Prostate gland (tissue), 2 donors: ENCODE measurements around the gene MINPP1. TPM values are rescaled to one million over a fixed set of nuclear protein-coding genes. Genes with fewer than 3 reads are reported as not detected.

Source experiments
- DNase-seq: peaks from one replicate; pipeline ENCODE4 v3.0.0-alpha.2; 2019; ENCODE audit warnings: low spot score
- H3K27ac ChIP-seq, 2 donors: fragments of 200-600 bp; sonication (generic); 2 replicates each; pipeline ENCODE4 v1.5.1; 2017 to 2019
- H3K27me3 ChIP-seq: fragments of 200-600 bp; sonication (generic); replicated peaks from 2 replicates; pipeline ENCODE4 v1.5.1; 2019; ENCODE audit not compliant: insufficient read depth
- H3K36me3 ChIP-seq, 2 donors: fragments of 200-600 bp; sonication (generic); 1 replicate in 1 of 2; 2 replicates in 1 of 2; pipeline versions ENCODE4 v1.5.1 to v1.8.1; 2017 to 2019
- H3K4me1 ChIP-seq: fragments of 200-600 bp; sonication (generic); replicated peaks from 2 replicates; pipeline ENCODE4 v1.5.1; 2019
- H3K4me3 ChIP-seq, 2 donors: fragments of 200-600 bp; sonication (generic); 2 replicates each; pipeline ENCODE4 v1.5.1; 2017 to 2019
- H3K9me3 ChIP-seq: fragments of 200-600 bp; sonication (generic); 2 replicates; pipeline ENCODE4 v1.5.1; 2017
- POLR2A ChIP-seq: fragments of 450-650 bp; IDR thresholded peaks from one replicate; pipeline ENCODE4 v1.6.1; 2016; ENCODE audit warnings: antibody characterized with exemption, mild to moderate bottlenecking
- POLR2AphosphoS5 ChIP-seq: sonication (generic); formaldehyde crosslinking; IDR thresholded peaks from one replicate; pipeline ENCODE4 v1.6.1; 2017; ENCODE audit warnings: antibody characterized with exemption
- WGBS: methylation state at CpG from one replicate; pipeline ENCODE4 v1.1.5; 2018; 5-methylcytosine and 5-hydroxymethylcytosine counted together
- intact Hi-C: fragments of 100-400 bp; cut with DNase I; formaldehyde crosslinking; loops from one replicate; pipeline ENCODE4 v1.14.2; 2022
- total RNA-seq, 2 donors: library from RNA; depleted of rRNA; stranded (reverse); fragments of >200 nt; gene quantifications; one replicate each; pipeline ENCODE4 v1.1.0, GENCODE V29; 2016
- TF ChIP-seq, protein P1 (sequence below), 4 experiments: fragments of 200-600 bp in 2 of 4; fragments of 450-650 bp in 2 of 4; sonication (generic) in 2 of 4; IDR thresholded peaks; 1 replicate in 3 of 4; 2 replicates in 1 of 4; pipeline ENCODE4 v1.5.1; 2016 to 2019; ENCODE audit warnings: antibody characterized with exemption in 4 of 4, mild to moderate bottlenecking in 2 of 4, moderate library complexity in 2 of 4

Gene MINPP1
- total RNA-seq, 2 donors from 2014 or later, result 26.6 to 29.3 TPM

DNA sequence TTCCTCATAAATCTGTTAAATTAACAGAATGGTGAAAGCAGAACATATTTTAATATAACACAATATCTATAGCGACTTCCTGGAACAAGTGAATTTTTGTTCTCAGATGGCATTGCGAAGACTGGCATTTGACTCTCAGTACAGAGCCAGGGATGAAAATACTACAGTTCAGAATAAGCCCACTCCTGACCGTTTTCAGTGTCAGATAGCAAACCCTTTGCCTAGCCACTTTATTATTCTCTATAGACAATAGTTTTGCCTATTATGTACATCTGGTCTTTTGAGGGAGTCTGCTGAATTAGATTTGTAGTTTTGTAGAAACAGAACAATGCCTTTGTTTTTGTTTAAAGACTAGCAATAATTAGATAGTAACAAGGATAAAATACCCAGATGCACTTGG is 2.3 kb downstream of the MINPP1 start:
- no peak for DNase-seq
- H3K4me3 ChIP-seq, result no peak overlapping the region
- no peaks in the 10 kb centered on the region for H3K36me3 ChIP-seq
- no peaks in the 10 kb centered on the region for H3K4me1 ChIP-seq
- H3K9me3 ChIP-seq, result no peaks in the 10 kb centered on the region
- no peaks in the 10 kb centered on the region for H3K27me3 ChIP-seq
- intact Hi-C loops, result no loop called here
- no peak overlapping the region for H3K27ac ChIP-seq
- TF ChIP-seq POLR2A, result no peak
- no peak for TF ChIP-seq POLR2AphosphoS5
- TF ChIP-seq, protein P1, sequence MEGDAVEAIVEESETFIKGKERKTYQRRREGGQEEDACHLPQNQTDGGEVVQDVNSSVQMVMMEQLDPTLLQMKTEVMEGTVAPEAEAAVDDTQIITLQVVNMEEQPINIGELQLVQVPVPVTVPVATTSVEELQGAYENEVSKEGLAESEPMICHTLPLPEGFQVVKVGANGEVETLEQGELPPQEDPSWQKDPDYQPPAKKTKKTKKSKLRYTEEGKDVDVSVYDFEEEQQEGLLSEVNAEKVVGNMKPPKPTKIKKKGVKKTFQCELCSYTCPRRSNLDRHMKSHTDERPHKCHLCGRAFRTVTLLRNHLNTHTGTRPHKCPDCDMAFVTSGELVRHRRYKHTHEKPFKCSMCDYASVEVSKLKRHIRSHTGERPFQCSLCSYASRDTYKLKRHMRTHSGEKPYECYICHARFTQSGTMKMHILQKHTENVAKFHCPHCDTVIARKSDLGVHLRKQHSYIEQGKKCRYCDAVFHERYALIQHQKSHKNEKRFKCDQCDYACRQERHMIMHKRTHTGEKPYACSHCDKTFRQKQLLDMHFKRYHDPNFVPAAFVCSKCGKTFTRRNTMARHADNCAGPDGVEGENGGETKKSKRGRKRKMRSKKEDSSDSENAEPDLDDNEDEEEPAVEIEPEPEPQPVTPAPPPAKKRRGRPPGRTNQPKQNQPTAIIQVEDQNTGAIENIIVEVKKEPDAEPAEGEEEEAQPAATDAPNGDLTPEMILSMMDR (IDR thresholded peaks at IDR 0.05), result no peak
- WGBS, result 80% methylated on average over 3 of the region's 3 CpGs

DNA sequence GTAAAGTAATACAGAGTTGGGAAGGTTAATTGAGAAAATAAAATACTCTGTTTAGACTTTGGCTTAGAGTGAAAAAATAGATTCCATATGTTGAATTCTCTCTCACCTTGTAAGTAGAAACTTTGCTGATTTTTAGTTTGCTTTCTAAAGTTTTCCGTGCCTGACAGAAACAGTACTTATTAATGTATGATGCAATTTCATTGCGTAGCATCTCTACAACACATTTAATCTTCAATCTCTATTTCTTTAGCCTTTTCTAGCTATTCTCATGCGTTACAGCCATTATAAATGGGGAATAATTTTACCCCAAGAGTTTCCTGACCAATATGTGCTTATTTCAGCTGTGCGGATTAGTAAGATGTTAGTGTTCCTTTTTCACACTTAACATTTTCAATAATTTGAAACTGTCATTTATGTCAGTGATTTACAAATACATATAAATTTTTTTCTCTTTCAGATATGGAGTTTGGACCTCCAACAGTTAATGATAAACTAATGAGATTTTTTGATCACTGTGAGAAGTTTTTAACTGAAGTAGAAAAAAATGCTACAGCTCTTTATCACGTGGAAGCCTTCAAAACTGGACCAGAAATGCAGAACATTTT is 3.3 kb downstream of the MINPP1 start:
- no peak for DNase-seq
- intact Hi-C loops, result no loop called here
- TF ChIP-seq POLR2A (no peak), POLR2AphosphoS5 (no peak)
- TF ChIP-seq, protein P1 (IDR thresholded peaks at IDR 0.05), result no peak
- Histone ChIP-seq H3K36me3 (no peaks in the 10 kb centered on the region), H3K27ac (no peak overlapping the region), H3K4me3 (no peak overlapping the region), H3K27me3 (no peaks in the 10 kb centered on the region), H3K9me3 (no peaks in the 10 kb centered on the region), H3K4me1 (no peaks in the 10 kb centered on the region)
- 84% methylated on average over 5 of the region's 5 CpGs for WGBS

DNA sequence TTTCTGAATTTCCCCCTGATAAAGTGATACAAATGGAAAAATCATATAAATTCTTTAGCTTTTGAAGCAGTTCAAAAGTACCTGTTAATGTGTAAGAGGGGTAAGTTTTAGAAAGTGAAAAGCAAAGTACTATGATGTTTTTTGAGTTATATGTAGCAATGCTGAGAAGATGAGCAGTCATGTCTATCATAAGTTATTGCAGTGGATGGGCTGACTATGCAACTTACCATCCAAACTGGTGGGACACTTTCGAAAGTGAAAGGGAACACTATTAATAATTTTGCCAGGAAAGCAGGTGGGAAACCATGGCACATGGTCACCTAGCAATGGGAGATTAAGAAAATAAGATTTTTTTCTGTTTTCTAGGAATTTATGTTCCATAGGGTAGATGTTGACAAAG is 4.1 kb downstream of the MINPP1 start:
- DNase-seq, result no peak
- H3K4me3 ChIP-seq, result no peak overlapping the region
- H3K27ac ChIP-seq, result no peak overlapping the region
- H3K9me3 ChIP-seq, result no peaks in the 10 kb centered on the region
- H3K4me1 ChIP-seq, result no peaks in the 10 kb centered on the region
- 92% methylated on average over 1 of the region's 1 CpG for WGBS
- intact Hi-C loops, result no loop called here
- H3K36me3 ChIP-seq, result no peaks in the 10 kb centered on the region
- TF ChIP-seq POLR2AphosphoS5 (no peak), POLR2A (no peak)
- TF ChIP-seq, protein P1 (IDR thresholded peaks at IDR 0.05), result no peak
- no peaks in the 10 kb centered on the region for H3K27me3 ChIP-seq

DNA sequence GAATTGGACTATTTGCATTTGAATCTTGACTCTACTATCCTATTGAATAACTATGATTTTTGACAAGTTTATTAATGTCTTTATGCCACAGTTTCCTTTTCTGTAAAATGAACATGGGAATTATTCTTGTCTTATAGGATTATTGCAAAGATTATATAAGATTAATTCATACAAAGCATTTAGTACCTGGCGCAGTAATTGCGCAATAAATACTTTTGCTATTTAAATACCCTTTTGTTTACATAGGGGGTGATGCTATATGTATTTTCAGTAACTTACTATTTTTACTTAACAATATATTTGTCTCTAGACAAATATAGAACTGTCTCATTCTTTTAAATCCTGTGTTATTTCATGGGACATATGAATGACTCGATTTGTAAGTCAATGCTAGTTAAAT is 5.3 kb downstream of the MINPP1 start:
- H3K36me3 ChIP-seq, result no peaks in the 10 kb centered on the region
- no peak overlapping the region for H3K4me3 ChIP-seq
- intact Hi-C loops, result no loop called here
- H3K4me1 ChIP-seq, result no peaks in the 10 kb centered on the region
- H3K27me3 ChIP-seq, result no peaks in the 10 kb centered on the region
- no peaks in the 10 kb centered on the region for H3K9me3 ChIP-seq
- DNase-seq, result no peak
- 78% methylated on average over 3 of the region's 3 CpGs for whole genome bisulfite sequencing
- TF ChIP-seq POLR2A, result no peak
- TF ChIP-seq, protein P1 (IDR thresholded peaks at IDR 0.05), result no peak
- no peak for TF ChIP-seq POLR2AphosphoS5
- no peak overlapping the region for H3K27ac ChIP-seq

DNA sequence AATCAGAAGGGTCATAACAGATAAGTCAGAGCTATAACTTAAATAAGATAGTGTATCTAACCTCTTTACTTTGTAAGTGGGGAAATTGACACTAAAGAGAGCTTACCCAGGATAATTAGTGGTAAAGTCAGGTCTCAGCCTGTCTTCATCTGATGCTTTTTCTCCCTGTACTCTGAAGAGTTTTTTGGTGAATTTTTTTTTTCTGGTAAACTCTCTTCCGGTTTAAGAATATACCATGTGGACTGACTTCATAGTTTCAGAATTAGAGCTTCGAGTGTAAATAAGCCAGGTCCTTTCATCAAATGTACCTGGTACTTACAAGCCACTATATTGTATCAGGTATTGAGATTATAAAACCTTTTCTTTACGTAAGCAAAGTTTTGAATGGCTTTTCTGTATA is 6.8 kb downstream of the MINPP1 start:
- no peak for DNase-seq
- Histone ChIP-seq H3K36me3 (no peaks in the 10 kb centered on the region), H3K4me3 (no peak overlapping the region), H3K27ac (no peak overlapping the region), H3K9me3 (no peaks in the 10 kb centered on the region), H3K4me1 (no peaks in the 10 kb centered on the region), H3K27me3 (no peaks in the 10 kb centered on the region)
- TF ChIP-seq POLR2A (no peak), POLR2AphosphoS5 (no peak)
- TF ChIP-seq, protein P1 (IDR thresholded peaks at IDR 0.05), result no peak
- 92% methylated on average over 3 of the region's 3 CpGs for whole genome bisulfite sequencing
- intact Hi-C loops, result no loop called here
